MM.1S (cell line): Measurements from ENCODE around the gene DISC1.

ENCODE experiments used
- DNase-seq: peaks from one replicate; pipeline ENCODE4 v3.0.0-alpha.2; 2015
- H2AFZ ChIP-seq: fragments of 300-600 bp; sonication (generic); 2 replicates; pipeline ENCODE4 v1.6.0; 2016; ENCODE audit warnings: antibody characterized with exemption, low read length
- H3F3A ChIP-seq: fragments of 300-600 bp; sonication (generic); 2 replicates; pipeline ENCODE4 v1.6.1; 2016; ENCODE audit warnings: mild to moderate bottlenecking, antibody characterized with exemption, low read length, moderate library complexity, mixed read lengths; ENCODE audit not compliant: insufficient read depth
- H3K27ac ChIP-seq: fragments of 300-600 bp; sonication (generic); 2 replicates; pipeline ENCODE4 v1.5.1; 2016; ENCODE audit warnings: mild to moderate bottlenecking, low read length
- H3K27me3 ChIP-seq: fragments of 300-600 bp; sonication (generic); replicated peaks from 2 replicates; pipeline ENCODE4 v1.6.0; 2016; ENCODE audit warnings: low read length; ENCODE audit not compliant: insufficient read depth
- H3K36me3 ChIP-seq: fragments of 300-600 bp; sonication (generic); replicated peaks from 2 replicates; pipeline ENCODE4 v1.6.1; 2016; ENCODE audit warnings: mild to moderate bottlenecking, low read length, mixed read lengths; ENCODE audit not compliant: insufficient read depth
- H3K4me1 ChIP-seq: fragments of 300-600 bp; sonication (generic); 2 replicates; pipeline ENCODE4 v1.6.1; 2016; ENCODE audit warnings: low read length, mixed read lengths
- H3K4me2 ChIP-seq: fragments of 300-600 bp; sonication (generic); 2 replicates; pipeline ENCODE4 v1.6.0; 2016; ENCODE audit warnings: low read depth, low read length
- H3K4me3 ChIP-seq: fragments of 300-600 bp; sonication (generic); 2 replicates; pipeline ENCODE4 v1.5.1; 2016; ENCODE audit warnings: low read length, mixed read lengths
- H3K79me2 ChIP-seq: fragments of 300-600 bp; sonication (generic); 2 replicates; pipeline ENCODE4 v1.6.1; 2016; ENCODE audit warnings: mixed run types, low read length, mixed read lengths
- H3K9ac ChIP-seq: fragments of 300-600 bp; sonication (generic); 2 replicates; pipeline ENCODE4 v1.6.1; 2016; ENCODE audit warnings: low read length, mixed read lengths
- H3K9me2 ChIP-seq: fragments of 300-600 bp; sonication (generic); replicated peaks from 2 replicates; pipeline ENCODE4 v1.6.1; 2016; ENCODE audit warnings: mild to moderate bottlenecking, low read length, mixed read lengths; ENCODE audit not compliant: insufficient read depth
- H3K9me3 ChIP-seq: fragments of 300-600 bp; sonication (generic); replicated peaks from 2 replicates; pipeline ENCODE4 v1.6.1; 2016; ENCODE audit warnings: mild to moderate bottlenecking, low read length, mixed read lengths; ENCODE audit not compliant: insufficient read depth
- H4K20me1 ChIP-seq: fragments of 300-600 bp; sonication (generic); 2 replicates; pipeline ENCODE4 v1.6.1; 2016; ENCODE audit warnings: mild to moderate bottlenecking, low read length, moderate library complexity, mixed read lengths; ENCODE audit not compliant: insufficient read depth
- CTCF ChIP-seq: fragments of 300-600 bp; sonication (generic); IDR thresholded peaks from 2 replicates; pipeline ENCODE4 v1.5.1; 2016; ENCODE audit warnings: antibody characterized with exemption, low read length, mixed read lengths
- EZH2 ChIP-seq: fragments of 300-600 bp; sonication (generic); optimal IDR thresholded peaks from 2 replicates; pipeline ENCODE3; 2017; ENCODE audit warnings: low read depth, mild to moderate bottlenecking, antibody characterized with exemption, low read length, mixed read lengths
- EZH2phosphoT487 ChIP-seq: fragments of 300-600 bp; sonication (generic); IDR thresholded peaks from 2 replicates; pipeline ENCODE4 v1.6.1; 2018; ENCODE audit warnings: antibody characterized with exemption, low read length

The DISC1 gene

GRCh38 chr1:231807541-231807940, 181.0 kb downstream of the DISC1 start:
- no peak overlapping the region for H3K4me3 ChIP-seq
- H3K27ac ChIP-seq: no peak overlapping the region
- no peak overlapping the region for H2AFZ ChIP-seq
- TF ChIP-seq EZH2phosphoT487 (no peak), CTCF (no peak), EZH2 (no peak)
- no peaks in the 10 kb centered on the region for H3K27me3 ChIP-seq
- no peaks in the 10 kb centered on the region for H3K9me3 ChIP-seq
- H4K20me1 ChIP-seq: no peaks in the 10 kb centered on the region
- DNase-seq: no peak
- no peaks in the 10 kb centered on the region for H3K79me2 ChIP-seq
- no peaks in the 10 kb centered on the region for H3K9me2 ChIP-seq
- no peak overlapping the region for H3K9ac ChIP-seq
- no peak overlapping the region for H3K4me2 ChIP-seq
- no peaks in the 10 kb centered on the region for H3K36me3 ChIP-seq
- H3K4me1 ChIP-seq: no peaks in the 10 kb centered on the region
- no peaks in the 10 kb centered on the region for H3F3A ChIP-seq

DNA sequence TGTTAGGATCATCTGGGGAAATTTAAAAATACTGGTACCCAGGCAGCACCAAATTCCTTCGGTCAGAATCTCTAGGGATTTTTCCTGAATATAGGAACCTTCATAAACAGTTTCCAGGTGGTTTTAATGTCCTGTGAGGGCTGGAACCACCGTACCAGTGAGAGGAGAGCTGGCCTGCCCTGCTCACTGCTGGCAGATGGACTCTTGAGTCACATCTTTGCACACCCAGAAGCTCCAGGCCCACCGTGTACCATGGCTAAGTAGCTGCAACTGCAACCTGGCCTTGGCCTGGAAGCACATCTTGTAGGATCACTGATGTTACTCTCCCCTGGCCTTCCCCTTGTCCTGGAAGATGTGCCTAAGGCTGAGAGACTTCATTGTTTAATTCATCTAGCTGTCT, 181.5 kb downstream of the DISC1 start:
- Histone ChIP-seq H2AFZ (no peak overlapping the region), H4K20me1 (no peaks in the 10 kb centered on the region), H3K4me1 (no peaks in the 10 kb centered on the region), H3K27ac (no peak overlapping the region), H3K36me3 (no peaks in the 10 kb centered on the region), H3K9me3 (no peaks in the 10 kb centered on the region), H3K79me2 (no peaks in the 10 kb centered on the region), H3K27me3 (no peaks in the 10 kb centered on the region), H3F3A (no peaks in the 10 kb centered on the region), H3K4me2 (no peak overlapping the region), H3K9ac (no peak overlapping the region), H3K4me3 (no peak overlapping the region), H3K9me2 (no peaks in the 10 kb centered on the region)
- TF ChIP-seq EZH2phosphoT487 (no peak), EZH2 (no peak), CTCF (no peak)
- no peak for DNase-seq

GRCh38 chr1:231808990-231809389, 182.4 kb downstream of the DISC1 start:
- Histone ChIP-seq H4K20me1 (no peaks in the 10 kb centered on the region), H3K4me2 (no peak overlapping the region), H3K9me2 (no peaks in the 10 kb centered on the region), H3K36me3 (no peaks in the 10 kb centered on the region), H3K9ac (no peak overlapping the region), H3K4me1 (no peaks in the 10 kb centered on the region), H3K4me3 (no peak overlapping the region), H2AFZ (no peak overlapping the region), H3F3A (no peaks in the 10 kb centered on the region), H3K27me3 (no peaks in the 10 kb centered on the region), H3K27ac (no peak overlapping the region), H3K9me3 (no peaks in the 10 kb centered on the region), H3K79me2 (no peaks in the 10 kb centered on the region)
- no peak for DNase-seq
- TF ChIP-seq CTCF (no peak), EZH2 (no peak), EZH2phosphoT487 (no peak)

- H3K9me3 ChIP-seq: no peaks in the 10 kb centered on the region
- H3F3A ChIP-seq: no peaks in the 10 kb centered on the region
- H2AFZ ChIP-seq: no peak overlapping the region
- H3K79me2 ChIP-seq: no peaks in the 10 kb centered on the region
- H3K4me1 ChIP-seq: no peaks in the 10 kb centered on the region
- H3K4me2 ChIP-seq: no peak overlapping the region
- no peak overlapping the region for H3K9ac ChIP-seq
- DNase-seq: no peak
- H4K20me1 ChIP-seq: no peaks in the 10 kb centered on the region
- H3K27me3 ChIP-seq: no peaks in the 10 kb centered on the region
- TF ChIP-seq EZH2phosphoT487: no peak
- no peak for TF ChIP-seq EZH2
- TF ChIP-seq CTCF: no peak
- no peak overlapping the region for H3K27ac ChIP-seq
- no peak overlapping the region for H3K4me3 ChIP-seq
- no peaks in the 10 kb centered on the region for H3K36me3 ChIP-seq
- no peaks in the 10 kb centered on the region for H3K9me2 ChIP-seq
Measured at GRCh38 chr1:231810415-231810814, 183.8 kb downstream of the DISC1 start.
